Suppressor macrophage (primary cell): ENCODE measurements around the gene TRIM50.
"Not testable (repeated sequence)": the region's sequence is repeated elsewhere in the genome, so short reads cannot be mapped to it uniquely, and the experiment has no call there.

Experiments
- DNase-seq, 4 experiments: peaks; one replicate each; pipeline ENCODE4 v3.0.0-alpha.2; 2020 to 2022

Gene TRIM50

DNA sequence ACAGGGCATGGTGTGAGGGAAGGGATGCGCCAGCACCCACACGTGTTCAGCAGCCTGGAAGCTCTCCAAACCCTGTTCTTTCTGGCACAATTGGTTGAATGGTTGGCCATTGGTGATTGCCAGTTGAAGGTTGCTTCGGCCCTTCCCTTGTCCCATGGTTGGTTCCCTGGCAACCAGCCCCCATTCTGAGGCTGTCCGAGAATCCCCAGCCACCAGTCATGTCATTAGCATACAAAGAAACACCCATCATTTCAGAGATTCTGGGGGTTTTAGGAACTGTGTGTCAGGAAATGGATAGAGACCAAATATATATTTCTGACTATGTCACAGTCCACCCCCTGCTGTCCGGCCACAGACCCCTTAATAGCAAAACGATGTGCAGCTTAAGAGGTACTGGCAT, 21.9 kb upstream of the TRIM50 start:
- DNase-seq, result no peak

DNA sequence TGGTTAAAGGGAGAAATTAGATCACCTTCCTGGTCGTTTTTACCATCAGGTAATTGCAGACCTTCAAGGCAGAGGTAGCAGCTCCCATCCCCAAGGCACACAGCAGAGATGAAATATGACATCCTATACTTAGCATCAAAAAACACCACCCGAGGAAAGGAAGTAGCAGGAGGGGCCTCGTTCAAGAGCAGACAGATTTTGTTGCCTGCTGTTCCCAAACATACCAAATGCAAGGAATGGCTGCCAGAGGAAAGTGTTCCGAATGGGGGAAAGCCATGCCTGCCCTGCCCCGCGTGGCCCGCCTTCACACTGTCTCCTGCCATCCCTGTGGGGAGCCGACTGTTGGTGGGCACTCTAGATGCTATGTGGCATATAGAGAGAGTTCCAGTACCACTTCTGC, 18.1 kb upstream of the TRIM50 start:
- no peak for DNase-seq

DNA sequence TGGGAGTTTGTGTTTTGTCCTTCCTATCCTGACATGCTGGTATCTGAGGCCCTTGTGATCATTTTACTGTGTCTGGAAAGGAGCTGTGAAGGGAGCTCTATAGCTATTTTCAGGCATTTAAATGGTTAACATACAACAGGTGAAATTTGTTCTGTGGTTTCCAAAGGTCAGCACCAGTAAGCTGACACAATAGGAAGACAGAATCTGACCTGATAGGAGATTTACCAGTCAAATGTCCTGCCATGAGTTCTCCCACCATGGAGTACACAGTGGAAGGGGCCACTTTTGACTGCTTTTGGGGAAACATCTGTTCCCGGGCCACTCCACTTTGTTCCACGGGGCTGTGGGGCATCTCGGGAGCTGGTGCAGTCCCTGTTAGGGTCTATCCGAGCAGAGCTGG, 17.7 kb upstream of the TRIM50 start:
- no peak for DNase-seq

DNA sequence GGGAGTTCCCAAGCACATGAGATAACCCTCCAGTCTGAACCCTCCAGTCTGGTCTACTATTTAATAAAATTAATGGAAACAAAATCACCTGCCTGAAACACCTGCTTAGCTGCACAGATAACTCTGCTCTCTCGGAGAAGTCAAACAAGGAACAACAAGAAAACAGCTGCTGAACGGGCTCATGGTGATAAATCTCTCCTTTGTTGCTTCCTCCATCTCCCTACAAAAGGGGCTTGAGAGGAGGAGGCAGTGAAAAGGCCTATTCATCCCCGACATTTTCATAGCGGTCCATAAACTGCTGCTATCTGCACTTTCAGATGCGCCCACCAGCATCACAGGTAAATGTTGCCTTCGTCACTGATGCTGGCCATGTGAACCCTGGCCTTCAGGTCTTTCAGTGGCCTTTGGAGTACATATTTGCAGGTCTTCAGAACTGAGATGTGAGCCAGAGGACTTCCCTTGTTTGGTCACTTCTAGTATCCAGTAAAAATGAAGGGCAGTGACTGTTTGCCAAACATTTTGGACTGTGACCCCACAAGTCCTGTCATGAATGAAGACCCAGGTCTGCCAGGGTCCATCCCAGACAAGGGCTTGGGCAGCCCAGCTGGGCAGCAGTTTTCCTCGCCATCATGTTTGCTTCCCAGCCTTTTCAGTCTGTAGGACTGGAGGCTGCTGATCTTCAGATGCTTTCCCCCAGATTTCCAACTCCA, 15.9 kb upstream of the TRIM50 start:
- DNase-seq, result no peak

DNA sequence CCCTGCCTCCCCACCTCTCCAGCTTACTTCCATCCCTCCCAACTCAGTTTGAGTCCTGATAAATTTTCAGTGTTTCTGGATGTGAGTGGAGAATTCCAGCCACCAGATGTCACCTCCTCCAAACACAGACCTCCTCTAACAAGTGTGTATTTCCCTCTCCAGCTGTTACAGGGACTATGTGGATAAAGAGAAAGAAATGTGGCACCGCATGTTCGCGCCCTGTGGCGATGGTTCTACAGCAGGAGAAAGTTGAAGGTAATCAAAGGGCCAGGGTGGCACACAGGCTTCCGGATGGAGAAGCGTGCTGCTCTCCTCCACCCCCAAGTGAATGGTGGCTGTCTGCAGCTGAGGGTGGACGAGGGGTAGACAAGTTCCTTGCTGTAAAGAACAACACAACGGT, 14.8 kb upstream of the TRIM50 start:
- DNase-seq, result no peak

DNA sequence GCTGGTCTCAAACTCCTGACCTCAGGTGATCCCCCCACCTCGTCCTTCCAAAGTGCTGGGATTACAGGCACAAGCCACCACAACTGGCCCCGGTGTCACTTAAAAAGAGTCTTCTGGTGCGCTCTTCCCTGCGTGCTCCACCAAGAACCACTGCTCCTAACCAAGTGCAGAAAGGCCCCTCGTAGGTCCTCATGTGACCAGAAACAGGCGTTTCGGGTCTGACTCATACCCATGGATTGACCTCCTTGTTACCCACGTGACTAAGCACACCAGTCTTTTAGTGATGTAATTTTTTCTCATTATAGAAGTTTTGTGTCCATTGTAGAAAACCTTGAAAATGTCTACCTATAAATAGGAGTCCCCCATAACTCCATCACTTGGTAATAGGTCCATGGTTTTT, 14.0 kb upstream of the TRIM50 start:
- DNase-seq, result peak; percentile 60 to 81 (median 72)

DNA sequence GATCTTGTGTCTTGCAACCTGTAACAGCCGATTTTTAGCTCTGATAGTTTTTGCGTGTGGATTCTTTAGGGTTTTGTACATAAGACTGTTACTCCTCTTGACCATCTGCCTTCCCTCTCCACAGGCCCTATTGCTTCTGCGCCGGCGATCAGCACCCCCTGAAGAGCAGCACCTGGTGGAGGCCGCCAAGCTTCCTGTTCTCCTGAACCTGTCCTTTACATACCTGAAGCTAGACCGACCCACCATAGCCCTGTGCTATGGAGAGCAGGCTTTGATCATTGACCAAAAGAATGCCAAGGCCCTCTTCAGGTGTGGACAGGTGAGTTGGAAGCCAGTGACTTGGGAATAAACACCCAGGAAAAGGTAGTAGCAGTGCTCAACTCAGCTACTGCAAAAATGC, 12.6 kb upstream of the TRIM50 start:
- DNase-seq, result no peak

DNA sequence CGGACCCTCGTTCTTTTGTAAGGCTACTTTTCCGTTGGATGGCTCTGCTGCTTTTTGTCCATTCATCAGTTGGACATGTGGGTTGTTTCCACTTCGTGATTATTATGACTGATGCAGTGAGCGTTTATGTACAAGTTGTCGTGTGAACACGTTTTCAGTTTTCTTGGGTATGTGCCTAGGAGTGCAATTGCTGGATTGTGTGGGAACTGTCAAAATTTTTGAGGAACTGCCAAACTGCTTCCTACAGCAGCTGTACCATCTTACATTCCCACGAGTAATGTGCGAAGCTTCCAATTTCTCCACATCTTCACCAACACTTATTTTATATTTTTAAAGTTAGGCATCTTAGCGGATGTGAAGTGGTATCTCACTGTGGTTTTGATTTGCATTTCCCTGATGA, 10.4 kb upstream of the TRIM50 start:
- peak in 2 of 4 experiments; percentile 20 to 27 for DNase-seq

DNA sequence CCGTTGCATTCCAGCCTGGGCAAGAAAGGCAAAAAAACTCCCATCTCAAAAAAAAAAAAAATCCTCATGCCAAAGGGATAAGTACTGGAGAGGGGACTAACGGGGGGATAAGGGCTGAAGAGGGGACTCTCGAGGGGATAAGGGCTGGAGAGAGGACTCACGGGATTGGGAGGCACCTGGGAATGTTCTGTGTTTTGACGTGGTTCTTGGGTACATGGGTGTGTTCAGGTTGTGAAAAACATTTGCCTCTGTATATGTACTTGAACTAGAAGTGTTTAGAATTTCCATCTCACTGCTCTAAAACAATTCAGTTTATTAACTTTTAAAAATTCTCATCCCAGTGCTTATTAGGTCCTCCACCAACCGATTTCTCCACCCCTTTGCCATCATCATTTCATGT, 4.6 kb upstream of the TRIM50 start:
- DNase-seq, result no peak

DNA sequence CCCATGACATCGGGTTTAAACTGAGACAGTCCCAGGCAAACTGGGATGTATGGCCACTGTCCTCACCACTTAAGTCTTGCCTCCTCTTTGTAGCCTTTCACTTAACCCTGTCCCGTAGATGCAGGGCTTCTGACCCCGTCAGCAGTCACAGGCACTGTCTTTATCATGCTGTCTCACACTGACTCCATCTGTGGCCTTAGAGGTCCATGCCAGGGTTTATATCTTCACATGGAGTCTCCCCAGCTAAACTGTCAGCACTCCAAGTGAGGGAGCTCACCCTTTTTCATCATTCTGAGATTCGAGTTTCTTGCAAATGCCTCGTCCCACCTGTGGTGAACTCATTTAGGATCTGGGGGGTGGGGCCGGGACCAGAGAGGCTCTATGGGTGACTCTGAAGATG, 2.9 kb upstream of the TRIM50 start:
- no peak for DNase-seq

DNA sequence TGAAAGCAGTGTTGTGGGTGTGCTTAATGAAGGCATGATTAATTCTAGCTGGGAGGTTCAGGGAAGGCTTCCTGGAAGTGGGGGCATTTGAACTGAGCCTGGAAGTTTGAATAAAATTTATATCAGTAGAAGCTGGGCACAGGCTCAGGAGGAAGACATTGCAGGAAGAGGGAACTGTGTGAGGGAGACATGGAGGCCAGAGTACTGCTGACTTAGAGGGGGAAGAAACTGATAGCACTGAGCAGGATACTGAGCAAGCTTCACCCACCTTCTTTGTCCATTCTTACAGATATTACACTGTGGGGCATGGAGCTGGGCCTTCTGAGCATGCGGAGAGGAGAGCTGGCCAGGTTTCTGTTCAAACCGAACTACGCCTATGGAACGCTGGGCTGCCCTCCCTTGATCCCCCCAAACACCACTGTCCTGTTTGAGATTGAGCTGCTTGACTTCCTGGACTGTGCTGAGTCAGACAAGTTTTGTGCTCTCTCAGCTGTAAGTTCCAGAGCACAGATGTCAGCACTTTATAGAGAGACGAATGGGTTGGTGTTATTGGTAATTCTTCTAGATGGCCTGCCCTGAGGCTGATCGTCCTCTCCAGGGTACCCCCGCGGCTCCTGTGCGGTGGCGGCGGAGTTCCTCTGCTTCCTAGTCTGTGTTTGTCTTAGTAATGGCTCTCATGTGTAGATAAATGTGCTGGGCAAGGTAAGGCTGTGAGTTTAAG, 2.1 kb upstream of the TRIM50 start:
- DNase-seq, result peak; percentile 13 to 67 (median 34)

DNA sequence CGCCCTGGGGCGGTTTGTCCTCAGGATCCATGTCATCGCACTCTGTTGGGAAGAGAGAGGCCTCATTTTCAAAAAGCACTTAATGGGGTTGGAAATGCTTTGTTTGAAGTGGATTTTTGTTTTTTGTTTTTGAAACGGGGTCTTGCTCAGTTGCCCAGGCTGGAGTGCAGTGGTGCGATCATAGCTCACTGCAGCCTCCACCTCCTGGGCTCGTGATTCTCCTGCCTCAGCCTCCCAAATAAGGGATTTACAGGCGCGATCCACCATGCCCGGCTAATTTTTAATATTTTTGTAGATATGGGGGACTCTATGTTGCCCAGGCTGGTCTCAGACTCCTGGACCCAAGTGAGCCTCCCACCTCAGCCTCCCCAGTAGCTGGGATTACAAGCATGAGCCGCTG, 814 bp upstream of the TRIM50 start:
- no peak for DNase-seq

DNA sequence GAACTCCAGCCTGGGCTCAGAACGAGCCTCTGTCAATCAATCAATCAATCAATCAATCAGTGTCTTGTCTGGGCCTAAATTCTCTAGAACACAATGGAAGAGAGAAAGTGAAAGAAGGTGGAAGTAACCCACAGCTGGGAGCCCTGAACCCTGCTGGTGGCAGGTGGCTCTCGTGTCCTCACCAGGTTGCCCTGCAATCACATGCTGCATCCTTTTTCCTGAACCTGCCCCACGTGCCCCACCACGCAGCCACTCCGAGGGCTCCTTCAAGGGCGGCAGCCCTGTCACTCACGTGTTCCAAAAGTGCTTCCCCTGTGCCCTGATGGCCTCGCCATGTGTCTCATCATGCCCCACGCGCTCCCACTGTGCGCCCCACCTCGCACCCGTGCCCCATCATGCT, 433 bp downstream of the TRIM50 start:
- DNase-seq, result not testable (repeated sequence)

DNA sequence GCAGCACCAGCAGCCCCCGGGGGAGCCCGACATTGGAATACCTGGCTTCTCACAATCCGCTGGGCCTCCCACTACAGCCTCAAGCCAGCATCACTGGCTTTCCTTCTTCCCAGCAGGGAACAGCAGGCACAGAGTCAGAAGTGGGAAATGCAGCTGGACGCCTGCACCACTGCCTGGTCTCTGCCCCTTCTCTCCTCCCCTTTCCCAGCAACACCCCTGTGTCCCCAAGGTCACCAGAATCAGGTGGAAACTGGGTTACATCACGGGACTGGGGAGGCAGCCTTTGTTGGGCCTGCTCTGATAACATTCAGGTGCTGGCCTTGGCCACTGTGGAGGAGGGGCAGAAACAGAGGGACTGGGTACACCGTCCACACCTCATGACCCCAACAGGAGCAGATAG, 2.5 kb downstream of the TRIM50 start:
- DNase-seq, result not testable (repeated sequence)

DNA sequence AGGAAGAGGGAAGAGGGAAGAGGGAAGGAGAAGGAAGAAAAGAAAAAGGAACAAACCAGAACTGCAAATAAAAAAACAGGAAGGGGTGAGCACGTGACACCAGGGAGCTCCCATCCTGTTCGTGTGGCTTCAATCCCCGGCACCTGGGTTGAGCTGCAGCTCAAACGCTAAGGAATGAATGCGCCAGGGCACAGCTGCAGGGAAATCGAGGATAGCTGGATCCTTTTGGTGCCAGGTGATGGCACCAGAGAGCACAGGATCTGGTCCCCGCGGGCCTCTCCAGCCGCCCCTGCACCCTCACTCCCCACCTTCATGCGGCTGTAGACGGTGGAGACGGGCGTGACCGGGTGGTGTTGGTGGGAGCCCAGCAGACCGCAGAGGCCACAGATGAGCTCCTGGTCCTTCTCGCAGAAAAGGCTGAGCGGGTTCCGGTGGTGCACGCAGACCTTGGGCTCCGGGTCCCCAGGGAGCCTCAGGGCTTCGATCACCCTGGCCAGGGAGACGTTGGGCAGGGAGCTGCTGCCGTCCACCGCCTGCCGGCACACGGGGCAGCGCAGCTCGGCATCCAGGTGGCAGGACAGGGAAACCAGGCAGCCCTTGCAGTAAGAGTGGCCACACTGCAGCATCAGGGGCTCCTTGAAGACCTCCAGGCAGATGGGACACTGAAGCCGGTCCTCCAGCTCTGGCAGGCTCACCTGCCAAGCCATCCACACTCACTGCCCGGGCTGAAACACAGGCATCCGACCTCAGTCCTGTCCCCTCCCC, 3.6 kb downstream of the TRIM50 start:
- DNase-seq, result peak; percentile 51 to 69 (median 62)

DNA sequence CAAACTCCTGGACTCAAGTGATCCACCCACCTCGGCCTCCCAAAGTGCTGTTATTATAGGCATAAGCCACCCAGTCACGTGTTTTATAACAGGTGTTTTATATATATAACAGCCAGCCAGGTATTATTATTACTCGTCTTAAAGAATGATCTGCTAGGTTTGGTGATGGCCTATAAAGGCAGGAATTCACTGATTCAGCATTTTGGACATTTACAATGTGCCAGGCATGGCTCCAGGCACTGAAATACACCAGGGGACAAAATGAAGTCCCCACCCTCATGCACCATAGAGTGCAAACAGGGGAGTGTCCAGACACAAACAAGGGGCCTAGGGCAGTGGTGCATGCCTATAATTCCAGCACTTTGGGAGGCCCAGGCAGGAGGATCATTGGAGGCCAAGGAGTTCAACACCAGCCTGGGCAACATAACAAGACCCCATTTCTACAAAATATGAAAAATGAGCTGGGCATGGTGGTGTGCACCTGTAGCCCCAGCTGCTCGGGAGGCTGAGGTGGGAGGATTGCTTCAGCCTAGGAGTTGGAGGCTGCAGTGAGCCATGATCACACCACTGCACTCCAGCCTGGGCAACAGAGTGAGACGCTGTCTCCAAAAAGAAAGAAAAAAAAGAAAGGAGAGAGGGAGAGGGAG, 4.3 kb downstream of the TRIM50 start:
- not testable (repeated sequence) for DNase-seq

DNA sequence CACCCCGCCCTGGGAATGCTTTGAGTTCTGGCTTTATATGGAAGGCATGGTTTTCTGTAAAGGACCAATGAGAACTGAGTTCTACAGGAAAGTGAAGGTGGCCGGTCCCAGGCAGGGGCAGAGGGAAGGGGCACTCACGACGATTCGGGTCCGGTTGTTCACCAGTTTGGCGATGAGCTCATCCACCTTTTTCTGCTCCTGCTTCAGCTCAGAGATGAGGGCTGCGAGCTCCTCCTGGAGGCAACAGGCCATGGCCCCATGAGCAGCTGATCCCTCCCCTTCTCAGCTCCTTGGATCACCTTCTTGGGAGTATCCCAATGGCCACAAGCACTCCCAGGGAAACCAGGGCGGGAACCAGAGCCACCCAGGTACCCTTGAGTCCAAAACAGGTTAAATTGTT, 7.9 kb downstream of the TRIM50 start:
- DNase-seq, result not testable (repeated sequence)

DNA sequence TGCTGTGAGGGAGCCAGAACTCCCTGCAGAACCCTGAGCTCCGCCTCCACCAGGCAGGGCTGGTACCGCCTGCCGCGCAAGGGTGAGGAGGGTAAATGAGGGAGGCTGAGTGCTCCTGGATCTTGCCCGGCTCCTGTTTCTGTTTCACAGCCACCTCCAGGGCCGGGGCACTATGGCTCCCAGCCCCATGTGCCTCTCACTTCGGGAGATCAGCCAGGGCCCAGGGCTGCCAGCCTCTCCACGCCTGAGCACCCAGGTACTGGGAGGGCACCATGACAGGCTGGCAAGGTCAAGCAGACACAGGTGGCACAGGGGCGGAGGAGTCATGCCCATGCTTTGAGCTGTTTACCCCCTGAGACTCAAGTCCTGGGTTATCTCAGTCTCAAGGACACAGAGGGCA, 8.3 kb downstream of the TRIM50 start:
- DNase-seq, result not testable (repeated sequence)

DNA sequence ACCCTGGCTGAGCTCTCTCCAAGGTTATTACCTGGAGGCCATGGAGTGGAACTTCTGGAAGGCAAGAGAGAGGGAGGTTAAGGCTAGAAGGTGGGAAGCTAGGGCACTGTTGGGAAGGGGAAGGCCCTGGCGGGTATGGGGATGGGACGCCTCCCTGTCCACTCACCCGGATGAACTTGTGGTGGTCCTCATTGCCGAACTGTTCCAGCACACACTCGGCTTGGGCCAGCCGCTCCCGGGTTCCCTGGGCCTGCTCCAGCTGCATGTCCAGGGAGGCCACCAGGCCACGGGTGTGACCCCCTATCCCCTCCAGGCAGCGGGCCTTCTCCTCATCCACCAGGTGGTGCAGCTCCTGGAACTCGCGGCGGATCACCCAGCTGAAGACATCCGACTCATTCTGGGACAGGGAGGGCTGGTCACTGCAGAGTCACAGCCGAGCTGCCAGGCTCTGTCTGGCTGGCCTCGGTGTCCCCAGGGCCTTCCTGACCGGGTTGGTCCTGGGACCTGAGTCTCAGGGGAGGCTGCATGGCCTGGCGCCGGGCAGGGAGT, 9.2 kb downstream of the TRIM50 start:
- not testable (repeated sequence) for DNase-seq

DNA sequence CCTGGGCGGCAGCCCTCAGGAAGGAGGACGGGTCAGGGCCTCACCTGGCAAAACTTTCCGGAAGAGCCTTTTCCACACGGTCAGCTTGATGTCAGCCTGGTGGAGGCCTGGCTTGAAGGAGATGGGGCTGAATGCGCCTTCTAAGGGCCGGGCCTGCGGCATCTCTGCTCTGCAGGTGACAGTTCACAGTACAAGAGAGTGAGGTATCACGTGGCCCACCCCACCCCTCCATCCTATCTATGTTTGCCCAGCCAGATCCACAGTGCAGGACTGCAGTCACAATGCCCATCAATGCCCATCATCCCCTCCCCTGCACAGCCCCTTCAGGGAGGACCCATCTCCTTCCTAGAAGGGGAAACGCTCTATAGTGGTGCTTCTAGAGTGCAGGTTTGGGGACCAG, 11.4 kb downstream of the TRIM50 start:
- no peak for DNase-seq

DNA sequence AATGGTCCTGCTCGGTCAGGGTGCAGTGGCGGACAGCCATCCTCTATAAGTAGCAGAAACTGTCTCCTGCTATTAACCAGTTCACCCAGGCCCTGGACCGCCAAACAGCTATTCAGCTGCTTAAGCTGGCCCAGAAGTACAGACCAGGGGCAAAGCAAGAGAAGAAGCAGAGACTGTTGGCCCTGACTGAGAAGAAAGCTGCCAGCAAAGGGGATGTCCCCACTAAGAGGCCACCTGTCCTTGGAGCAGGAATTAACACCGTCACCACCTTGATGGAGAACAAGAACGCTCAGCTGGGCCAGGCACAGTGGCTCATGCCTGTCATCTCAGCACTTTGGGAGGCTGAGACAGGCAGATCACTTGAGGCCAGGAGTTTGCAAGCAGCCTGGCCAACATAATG, 13.6 kb downstream of the TRIM50 start:
- DNase-seq, result no peak

DNA sequence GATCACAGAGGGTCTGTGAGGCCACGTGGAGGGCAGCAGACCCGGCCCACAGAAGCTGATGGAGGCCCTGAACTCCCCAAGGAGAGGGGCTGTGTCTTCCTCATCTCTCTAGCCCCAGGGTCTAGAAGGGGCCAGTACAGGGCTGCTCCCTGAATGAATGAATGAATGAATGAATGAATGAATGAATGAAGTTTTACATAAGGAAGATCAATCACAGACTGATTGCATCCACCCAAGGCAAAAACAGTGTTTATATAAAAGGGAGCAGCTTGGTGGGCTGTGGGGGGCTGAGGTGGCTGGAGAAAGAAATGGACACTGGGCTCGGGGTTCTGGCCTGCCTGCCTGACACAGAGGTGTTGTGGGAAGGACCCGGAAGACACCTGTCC, 14.4 kb downstream of the TRIM50 start:
- DNase-seq, result no peak
